IPS DF 19.7 (cell line): ENCODE measurements around the gene WDR49.
"Not testable (repeated sequence)": the region's sequence is repeated elsewhere in the genome, so short reads cannot be mapped to it uniquely, and the experiment has no call there.

ENCODE experiments used
- DNase-seq: peaks from one replicate; pipeline ENCODE4 v3.0.0-alpha.2; 2013; ENCODE audit warnings: low read depth, low spot score

The WDR49 gene

DNA sequence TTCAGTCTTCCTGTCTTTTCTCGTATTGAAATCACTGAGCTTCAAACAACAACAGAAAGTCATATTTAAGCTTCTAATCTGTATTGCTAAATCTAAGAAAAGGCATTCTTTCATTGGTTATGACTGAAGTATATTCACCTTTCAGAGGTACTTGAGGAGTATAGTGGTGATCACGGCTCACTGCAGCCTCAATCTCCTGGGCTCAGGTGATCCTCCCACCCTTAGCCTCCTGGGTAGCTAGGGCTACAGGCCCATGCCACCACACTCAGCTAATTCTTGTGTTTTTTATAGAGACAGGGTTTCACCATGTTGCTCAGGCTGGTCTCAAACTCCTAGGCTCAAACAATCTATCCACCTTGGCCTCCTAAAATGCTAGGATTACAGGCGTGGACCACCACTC lies 38.7 kb downstream of the WDR49 start:
- DNase-seq: no peak

DNA sequence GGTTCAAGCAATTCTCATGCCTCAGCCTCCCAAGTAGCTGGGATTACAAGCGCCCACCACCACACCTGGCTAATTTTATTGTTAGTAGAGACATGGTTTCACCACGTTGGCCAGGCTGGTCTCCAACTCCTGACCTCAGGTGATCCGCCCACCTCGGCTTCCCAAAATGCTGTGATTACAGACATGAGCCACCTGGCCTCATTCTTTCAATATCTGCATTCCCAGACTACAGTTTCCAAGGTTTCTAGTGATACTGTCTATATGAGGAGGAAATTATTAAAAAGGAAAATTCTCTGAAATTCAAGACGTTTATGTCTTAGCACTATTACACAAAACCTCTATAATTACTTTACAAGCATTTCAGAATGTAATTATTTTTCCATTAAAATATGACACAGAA lies 39.5 kb downstream of the WDR49 start:
- not testable (repeated sequence) for DNase-seq

DNA sequence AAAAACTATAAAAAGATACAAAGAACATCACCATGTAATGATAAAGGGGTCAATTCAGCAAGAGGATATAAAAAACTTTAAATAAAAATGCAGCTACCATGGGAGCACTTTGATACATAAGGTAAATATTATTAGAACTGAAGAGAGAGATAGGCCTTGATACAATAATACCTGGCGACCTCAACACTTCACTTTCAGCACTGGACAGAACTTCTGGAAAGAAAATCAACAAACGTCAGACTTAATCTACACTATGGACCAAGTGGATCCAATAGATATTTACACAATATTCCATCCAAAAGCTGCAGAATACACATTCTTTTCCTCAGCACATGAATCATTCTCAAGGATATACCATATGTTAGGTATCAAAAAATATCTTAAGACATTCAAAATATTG lies 42.0 kb downstream of the WDR49 start:
- DNase-seq: no peak

DNA sequence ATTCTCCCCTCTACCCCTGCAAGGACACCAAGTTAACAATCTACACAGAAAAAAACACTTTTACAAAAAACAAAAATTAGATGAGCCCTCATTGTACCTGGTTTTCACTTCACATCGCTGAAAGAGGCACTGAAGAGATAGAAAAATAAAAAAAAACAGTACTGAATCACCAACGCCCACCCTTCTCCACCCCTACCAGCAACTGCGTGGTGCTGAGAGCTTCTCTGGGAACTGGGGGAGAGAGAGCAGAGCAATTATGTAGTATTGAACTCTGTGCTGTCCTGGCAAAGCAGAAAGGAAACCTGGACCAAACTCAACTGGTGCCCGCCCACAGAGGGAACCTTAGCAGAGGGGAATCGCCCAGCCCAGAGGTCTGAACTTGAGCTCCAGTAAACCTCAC lies 44.6 kb downstream of the WDR49 start:
- DNase-seq: no peak

DNA sequence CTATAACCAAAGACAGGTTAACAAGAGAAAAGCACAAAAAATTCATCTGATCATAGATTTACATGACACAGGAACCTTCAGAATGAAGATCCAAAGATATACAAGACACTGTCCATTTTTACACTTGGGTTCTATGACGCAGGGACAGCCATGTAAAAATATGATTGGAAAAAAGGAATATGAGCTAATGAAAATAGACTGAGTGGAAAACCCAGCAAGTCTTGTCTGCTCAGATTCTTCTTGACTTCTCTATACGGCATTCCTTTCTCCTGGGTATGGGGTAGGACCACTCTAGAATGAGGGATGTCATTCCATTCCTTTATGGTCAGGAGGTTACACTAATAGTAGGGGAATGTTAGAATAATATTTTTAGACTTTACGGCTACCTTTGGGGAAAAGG lies 46.9 kb downstream of the WDR49 start:
- DNase-seq: no peak

DNA sequence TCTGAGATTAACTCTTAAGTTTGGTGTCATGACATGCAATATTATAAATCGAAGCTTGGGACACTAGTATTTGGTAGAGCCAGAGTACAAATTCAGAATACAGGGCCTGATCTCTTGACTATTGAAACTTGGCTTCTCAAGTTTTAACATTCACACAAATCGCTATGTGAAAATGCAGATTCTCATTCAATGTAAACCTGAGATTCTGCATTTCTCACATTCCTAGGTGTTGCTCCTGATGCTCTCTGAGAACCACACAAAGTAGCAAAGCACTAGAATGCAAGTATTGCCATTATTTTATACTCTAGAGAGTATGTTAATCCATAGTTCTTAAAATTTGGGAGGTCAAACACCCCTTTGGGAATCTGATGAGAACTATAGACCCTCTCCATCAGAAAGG lies 47.9 kb downstream of the WDR49 start:
- peak; percentile 20 for DNase-seq

DNA sequence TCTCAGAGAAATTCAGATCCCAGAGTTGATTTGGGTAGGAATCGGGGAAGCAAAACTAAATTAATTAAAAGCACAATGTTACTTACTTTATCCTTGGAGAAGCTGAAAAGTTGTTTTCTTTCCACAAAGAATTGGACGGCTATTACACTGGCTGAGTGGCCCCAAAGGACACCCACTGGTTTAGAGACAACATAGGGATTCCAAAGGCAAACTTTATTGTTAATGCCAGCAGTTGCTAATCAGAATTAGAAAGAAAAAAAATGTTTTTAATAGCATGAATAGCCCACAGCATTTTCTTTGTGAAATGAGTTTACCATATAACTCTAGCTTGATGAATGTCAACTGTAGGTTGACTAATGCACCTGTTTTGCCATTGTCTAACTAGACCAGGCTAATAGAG lies 51.7 kb downstream of the WDR49 start:
- DNase-seq: peak; percentile 5

DNA sequence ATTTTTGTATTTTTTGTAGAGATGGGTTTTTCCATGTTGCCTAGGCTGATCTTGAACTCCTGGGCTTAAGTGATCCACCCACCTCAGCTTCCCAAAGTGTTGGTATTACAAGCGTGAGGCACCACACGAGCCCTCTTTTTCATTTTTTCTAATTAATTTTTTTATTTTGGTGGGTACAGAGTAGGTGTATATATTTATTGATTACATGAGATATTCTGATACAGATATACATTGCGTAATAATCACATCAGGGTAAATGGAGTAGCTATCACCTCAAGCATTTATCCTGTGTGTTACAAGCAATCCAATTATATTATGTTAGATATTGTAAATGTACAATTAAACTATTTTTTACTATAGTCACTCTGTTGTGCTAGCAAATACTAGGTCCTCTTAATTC lies 66.1 kb downstream of the WDR49 start:
- DNase-seq: no peak

DNA sequence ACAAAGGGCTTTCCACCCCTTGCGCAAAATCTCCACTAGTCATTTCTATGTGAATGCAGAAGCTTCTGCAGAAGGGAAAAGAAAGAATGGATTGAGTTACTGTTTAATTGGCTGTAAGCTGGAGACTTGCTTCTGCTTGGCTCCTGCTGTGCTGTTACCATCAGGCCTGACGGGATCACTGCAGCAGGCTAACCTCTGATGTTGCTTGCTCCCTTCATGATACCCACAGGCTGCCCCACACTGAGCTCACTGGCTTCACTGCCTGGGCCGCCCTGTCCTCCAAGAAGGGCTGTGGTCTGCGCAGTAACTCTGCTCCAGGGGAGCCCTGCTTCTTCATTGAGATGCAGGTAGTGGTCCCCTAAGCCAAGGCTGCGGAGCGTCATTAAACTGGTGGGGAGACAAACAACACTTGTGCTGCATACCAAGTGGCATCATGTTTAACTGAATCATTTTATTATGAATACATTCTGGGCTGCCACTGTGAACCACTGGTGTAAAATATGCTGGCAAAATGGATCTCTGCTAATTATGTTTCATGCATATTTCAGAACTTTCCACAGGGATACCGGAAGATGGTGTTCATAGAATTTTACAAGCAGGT lies 78.6 kb downstream of the WDR49 start:
- DNase-seq: no peak

DNA sequence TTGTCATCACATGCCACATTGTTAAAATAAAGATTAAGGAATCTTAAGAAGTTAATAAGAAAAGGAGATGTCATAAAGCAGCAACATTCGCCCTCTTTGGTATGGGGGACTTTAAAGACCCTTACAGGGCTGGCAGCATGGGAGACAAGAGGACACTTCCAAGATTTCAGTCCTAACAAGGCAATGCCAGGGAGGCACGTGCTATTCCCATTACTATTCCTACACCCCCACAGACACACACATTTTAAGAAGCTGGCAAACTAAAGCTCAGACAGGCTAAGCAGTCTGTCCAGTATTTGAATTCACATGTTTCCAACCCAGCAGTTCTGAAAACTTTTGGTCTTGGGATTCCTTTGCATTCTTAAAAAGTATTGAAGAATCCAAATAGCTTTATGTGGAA lies 80.8 kb downstream of the WDR49 start:
- DNase-seq: no peak

DNA sequence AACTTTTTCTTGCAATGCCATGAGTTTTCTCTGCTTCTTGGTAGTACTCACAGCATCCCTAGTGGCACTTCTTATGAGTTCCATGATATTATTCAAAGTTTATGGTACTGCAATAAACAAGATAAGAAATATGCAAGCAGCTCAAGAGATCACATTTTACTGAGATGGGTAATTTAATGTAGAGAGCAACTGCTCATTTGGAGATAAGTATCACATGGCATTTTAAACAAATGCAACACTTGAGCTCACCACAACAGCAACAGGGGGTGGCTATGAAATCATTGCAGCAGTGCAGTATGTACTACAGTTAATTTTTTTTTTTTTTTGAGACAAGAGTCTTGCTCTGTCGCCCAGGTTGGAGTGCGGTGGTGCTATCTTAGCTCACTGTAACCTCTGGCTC lies 85.1 kb downstream of the WDR49 start:
- no peak for DNase-seq

DNA sequence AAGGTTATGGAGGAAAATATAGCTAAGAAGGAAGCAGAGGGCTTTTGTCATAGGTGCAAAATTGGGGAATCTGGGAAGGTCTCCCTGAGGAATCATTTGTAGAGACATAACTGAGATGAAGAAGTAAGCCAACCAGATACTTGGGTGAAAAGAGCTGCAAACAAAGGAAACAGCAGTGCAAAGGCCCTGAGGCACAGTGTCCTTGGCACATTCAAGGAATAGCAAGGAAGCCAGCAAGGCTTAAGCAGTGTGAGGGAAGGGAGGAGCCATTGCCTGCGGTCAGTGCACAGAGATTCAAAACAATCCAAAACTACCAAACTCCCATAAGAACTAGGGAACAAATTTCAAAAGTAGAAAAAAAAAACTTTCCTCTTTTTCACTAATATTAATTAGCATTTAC lies 88.3 kb downstream of the WDR49 start:
- DNase-seq: no peak

DNA sequence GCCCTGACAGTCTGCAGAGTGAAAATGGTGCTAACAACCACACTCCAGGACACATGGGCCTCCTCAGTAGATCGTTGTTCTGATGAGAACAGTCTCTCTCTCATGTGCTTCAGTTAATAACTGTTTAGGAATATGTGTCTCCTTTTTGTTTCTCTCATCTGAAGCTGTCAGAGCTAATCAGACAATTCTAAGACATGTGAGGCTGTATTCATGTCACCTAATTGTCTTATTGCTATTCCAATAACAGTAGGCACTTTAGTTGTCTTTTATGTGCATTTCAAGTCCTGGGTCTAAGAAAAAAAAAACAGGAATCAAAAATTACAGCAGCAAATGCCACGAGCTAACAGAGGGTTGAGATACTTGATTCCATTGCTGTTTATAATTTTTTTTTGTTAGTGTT lies 89.1 kb downstream of the WDR49 start:
- DNase-seq: no peak

DNA sequence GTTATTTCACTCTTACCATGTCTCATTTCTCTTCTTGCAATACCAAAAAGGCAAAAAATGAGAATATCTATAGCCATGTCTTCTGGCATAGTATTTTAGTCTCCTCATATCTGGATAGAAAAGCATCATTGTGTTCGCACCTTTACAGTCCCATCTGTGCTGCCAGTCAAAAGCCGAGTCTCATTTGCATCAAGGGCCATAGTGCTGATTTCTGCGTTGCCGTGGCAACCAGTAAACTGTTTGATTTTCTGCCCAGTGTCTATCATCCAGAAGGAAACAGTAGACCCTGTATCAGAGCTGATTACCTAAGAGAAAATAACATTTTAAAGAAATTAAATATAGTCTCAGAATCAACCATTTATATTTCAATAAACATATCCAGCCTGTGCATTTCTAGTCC lies 93.8 kb downstream of the WDR49 start:
- DNase-seq: no peak

DNA sequence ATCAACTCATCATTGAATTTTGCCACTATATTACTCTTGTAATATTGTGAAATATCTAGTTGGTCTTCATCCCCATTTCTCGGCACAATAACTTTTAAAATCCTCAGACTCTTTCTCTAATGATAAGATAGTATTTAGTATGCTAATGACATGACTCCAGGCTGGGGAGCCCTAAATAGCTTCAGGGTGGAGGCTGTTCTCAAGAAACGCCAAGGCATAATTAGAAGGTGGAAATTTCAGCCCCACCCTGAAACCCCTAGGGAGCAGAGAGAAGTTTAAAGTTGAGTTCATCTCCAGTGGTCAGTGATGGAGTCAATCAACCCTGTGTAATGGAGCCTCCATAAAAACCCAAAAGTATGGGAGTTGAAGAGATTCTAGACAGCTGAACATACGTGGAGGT lies 98.8 kb downstream of the WDR49 start:
- no peak for DNase-seq

DNA sequence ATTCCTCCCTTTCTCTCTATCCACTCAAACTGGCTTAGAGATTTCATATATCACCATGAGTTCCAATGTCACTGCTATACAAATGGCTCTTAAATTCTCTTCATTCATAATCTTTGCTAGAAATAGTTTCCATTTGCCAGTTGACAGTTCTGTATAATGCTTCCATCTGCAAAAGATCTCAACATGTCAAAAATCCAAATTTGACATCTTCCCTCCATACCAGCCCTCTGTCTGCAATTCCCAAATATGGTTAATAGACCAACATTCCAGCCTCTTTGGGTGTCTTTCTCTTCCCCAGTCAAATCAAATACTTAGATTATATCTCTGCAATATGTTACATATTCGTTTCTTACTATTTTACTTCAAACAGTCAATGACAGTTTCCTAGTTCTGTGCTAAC lies 115.7 kb downstream of the WDR49 start:
- no peak for DNase-seq

DNA sequence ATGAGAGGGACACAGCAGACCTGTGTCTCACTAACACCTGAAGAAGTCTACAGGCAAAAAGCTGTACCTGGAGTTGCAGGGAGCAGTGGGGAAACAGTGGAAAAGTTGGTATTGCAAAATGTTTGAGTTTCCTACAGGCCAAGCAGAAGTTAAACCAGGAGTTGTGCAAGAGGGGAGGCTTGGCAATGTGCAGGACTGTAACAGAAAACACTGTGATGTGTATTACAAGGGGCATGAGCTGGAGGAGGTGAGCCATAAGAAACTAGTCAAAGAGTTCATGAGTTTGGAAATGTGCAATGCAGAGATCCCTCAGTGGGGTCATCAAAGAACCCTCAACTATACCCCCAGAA lies 132.8 kb downstream of the WDR49 start:
- no peak for DNase-seq

DNA sequence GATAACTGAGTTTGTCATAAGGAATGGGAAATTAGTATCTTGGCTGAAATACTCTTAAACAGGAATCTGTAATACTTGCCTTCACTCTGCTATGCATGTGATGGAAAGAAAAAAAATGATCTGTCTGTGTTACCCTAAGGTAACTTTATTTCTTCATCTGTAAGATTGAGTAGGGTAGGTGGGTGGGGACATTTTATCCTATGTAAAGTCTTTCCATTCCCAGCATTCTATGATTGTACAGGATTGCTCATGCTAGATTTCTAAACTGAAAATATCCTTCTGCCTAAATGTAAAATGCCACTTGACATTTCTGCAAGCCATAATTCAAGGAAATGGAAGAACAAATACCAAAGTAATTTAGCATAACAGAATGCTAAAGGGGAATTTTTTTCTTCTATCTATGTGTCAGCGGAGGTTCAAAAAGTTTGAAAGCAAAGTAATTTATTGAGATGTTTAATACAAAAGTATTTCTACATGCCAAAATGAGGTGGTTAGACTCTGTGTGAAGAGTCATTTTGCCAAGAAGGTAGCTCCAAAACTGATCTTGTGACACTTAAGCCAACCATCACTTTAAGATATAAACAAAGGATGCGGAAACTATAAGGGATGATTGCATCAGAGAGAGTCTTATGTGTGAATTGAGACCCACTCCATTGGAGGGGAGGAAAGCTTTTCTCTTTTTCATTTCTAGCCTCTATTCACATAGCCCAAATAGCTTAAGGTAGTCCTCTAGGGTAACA lies 133.3 kb downstream of the WDR49 start:
- no peak for DNase-seq

DNA sequence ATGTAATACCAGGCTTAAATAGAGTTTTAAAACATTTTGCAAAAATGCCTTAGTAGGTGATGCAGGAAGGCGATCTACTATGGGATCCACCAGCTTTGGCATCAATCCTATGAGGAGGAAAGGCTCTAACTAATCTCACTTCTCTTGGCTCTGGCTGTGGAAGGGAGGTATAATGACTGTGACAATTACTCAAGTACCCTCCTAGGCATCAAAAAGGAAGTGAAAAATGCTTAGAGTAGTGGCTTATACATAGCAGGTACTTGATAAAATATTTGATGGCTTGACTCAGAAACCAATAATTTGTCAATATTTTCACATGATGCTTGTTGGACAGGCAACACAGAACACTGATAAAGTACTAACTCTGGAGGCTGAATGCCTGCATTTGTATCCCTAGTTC lies 145.8 kb downstream of the WDR49 start:
- no peak for DNase-seq

DNA sequence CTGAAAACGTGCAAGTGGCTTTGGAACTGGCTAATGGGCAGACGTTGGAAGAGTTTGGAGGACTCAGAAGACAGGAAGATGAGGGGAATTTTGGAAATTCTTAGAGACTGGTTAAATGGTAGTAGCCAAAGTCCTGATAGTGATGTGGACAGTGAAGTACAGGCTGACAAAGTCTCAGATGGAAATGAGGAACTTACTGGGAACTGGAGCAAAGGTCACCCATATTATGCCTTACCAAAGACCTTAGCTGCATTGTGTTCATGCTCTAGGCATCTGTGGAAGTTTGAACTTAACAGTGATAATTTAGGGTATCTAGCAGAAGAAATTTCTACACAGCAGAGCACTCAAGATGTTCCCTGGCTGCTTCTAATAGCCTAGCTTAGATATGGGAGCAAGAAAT lies 151.3 kb downstream of the WDR49 start:
- DNase-seq: no peak

DNA sequence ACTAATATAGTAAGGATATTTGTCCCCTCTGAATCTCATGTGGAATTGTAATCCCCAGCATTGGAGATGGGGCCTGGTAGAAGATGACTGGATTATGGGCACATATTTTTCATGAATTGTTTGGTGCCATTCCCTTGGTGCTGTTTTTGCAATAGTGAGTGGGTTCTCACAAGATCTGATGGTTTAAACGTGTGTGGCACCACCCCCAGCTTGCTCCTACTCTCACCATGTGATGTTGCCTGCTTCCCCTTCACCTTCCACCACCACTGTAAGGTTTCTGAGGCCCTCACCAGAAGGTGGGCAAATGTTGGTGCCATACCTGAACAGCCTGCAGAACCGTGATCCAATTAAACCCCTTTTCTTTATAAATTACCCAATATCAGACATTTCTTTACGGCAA lies 151.8 kb downstream of the WDR49 start:
- no peak for DNase-seq

DNA sequence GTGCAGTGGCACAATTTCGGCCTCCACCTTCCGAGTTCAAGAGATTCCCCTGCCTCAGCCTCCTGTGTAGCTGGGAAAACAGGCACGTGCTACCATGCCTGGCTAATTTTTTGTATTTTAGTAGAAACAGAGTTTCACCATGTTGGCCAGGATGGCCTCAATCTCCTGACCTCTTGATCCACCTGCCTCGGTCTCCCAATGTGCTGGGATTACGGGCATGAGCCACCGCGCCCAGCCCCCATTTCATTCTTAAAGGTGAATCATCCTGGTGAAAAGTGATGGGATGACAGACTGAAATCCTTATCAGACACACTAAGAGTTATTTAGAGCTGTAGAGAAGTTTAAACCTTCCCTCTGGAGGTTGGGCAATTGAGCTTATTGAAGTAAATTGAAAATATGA lies 155.8 kb downstream of the WDR49 start:
- DNase-seq: no peak

DNA sequence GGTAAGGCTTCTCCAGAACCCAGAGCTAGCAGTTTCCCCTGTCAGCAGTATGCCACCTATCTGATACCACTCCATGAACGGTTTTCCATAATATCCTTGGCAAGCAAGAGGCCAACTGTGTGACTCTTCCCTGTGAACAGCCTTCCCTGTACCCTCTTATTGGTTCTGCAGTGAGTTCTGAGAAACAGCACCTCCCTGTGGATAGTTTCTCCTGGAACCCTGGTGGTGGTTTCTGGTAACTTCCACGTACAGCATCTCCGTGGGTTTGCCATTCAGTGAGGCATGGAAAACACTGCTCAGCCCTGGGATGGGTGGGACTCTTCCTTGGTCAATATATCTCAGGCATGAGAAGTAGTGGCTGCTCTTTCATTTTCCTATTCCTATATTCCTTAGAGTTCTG lies 160.5 kb downstream of the WDR49 start:
- peak; percentile 30 for DNase-seq

DNA sequence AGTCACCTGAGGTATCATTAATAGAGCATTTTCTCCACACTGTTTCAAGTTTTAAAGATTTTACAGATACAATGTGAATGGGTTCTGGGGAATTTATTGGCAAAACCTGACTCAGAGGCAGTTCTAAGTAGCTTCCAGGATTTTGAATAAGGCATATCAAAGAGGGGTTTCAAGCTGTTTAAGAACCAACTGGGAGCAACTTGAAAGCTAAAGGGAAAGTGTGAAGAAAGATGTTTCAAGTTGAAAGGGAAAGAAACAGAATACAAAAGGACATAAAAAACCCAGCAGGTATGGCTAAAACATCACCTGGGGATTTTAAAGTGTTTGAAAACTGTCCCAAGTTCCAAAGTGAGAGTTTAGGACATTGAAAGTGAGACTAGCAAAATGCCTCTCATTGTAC lies 162.1 kb downstream of the WDR49 start:
- no peak for DNase-seq
